ENCODE data around the gene TMEM167A.

The TMEM167A gene

GRCh38 chr5:83076742-83077661 lies at the start of gene TMEM167A, which contains the start of gene XRCC4:
Gene TMEM167A (minus strand): TSS chr5:83077394. CDS start chr5:83077323, 71 bp downstream.
Gene XRCC4 (plus strand): TSS chr5:83077547. CDS start chr5:83104920, 27,373 bp downstream.
- DNase-seq = peak; percentile 99

GRCh38 chr5:83126501-83126900 lies 49.3 kb upstream of the TMEM167A start:
- no peak for DNase-seq

- DNase-seq = no peak
Measured at GRCh38 chr5:83125560-83125959, 48.4 kb upstream of the TMEM167A start.

- no peak for DNase-seq
Measured at GRCh38 chr5:83124593-83124992, 47.4 kb upstream of the TMEM167A start.

GRCh38 chr5:83118976-83119375 lies 41.8 kb upstream of the TMEM167A start:
- DNase-seq = no peak

- DNase-seq = no peak
Measured at GRCh38 chr5:83118471-83118870, 41.3 kb upstream of the TMEM167A start.

GRCh38 chr5:83115816-83116215 lies 38.6 kb upstream of the TMEM167A start:
- DNase-seq = no peak

GRCh38 chr5:83109380-83109779 lies 32.2 kb upstream of the TMEM167A start:
- no peak for DNase-seq

GRCh38 chr5:83107692-83108420 lies 30.7 kb upstream of the TMEM167A start:
- no peak for DNase-seq

GRCh38 chr5:83104021-83104420 lies 26.8 kb upstream of the TMEM167A start:
- DNase-seq = no peak

GRCh38 chr5:83102364-83102980 lies 25.3 kb upstream of the TMEM167A start:
- DNase-seq = no peak

- no peak for DNase-seq
Measured at GRCh38 chr5:83101514-83101913, 24.3 kb upstream of the TMEM167A start.

GRCh38 chr5:83099445-83099844 lies 22.3 kb upstream of the TMEM167A start:
- DNase-seq = no peak

- DNase-seq = no peak
Measured at GRCh38 chr5:83099001-83099400, 21.8 kb upstream of the TMEM167A start.

- DNase-seq = no peak
Measured at GRCh38 chr5:83097689-83098231, 20.6 kb upstream of the TMEM167A start.

GRCh38 chr5:83096660-83097339 lies 19.6 kb upstream of the TMEM167A start:
- no peak for DNase-seq

GRCh38 chr5:83095957-83096539 lies 18.9 kb upstream of the TMEM167A start:
- no peak for DNase-seq

GRCh38 chr5:83095163-83095956 lies 18.2 kb upstream of the TMEM167A start:
- DNase-seq = no peak

- no peak for DNase-seq
Measured at GRCh38 chr5:83093692-83094091, 16.5 kb upstream of the TMEM167A start.

- no peak for DNase-seq
Measured at GRCh38 chr5:83092619-83093018, 15.4 kb upstream of the TMEM167A start.

GRCh38 chr5:83090169-83090568 lies 13.0 kb upstream of the TMEM167A start:
- no peak for DNase-seq
